Measurements from ENCODE around the gene ITGB1.

ITGB1 gene

GRCh38 chr10:32882076-32882475 lies 76.0 kb downstream of the ITGB1 start:
- no peak for FAIRE-seq

DNA sequence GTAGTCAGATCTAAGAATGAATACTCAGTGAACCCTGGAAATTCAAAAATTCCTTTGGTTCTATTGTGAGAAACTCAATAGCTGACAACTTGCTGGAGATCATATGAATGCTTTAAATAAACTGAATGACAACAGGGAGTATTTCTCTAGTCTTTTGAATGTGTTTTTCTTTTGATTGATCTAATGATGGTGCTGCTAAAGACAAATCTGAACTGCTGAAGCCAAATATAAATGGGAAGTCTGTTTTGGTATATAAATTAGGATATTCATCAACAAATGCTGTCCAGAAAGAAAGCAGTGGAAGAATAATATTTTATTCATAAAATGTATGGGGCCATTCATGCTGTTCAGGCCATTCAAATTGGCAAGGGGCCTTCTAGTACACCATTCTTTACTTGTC lies 79.4 kb downstream of the ITGB1 start:
- FAIRE-seq: no peak

DNA sequence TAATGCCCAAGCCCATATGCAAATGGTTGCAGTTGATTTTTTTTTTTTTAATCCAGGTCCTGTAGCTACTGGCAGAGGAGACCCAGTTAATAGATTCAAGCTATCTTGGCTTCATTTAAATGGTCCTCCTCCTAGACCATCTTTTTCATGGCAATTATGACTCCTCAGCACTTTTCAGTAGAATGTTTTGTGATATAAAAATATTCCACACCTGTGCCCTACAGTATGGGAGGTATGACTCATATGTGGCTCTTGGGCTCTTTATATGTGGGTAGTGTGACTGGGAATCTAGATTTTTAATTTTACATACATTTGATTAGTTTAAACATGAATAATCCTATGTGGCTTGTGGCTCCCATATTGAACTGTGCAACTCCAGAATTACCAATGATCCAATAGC lies 80.1 kb downstream of the ITGB1 start:
- FAIRE-seq: no peak

DNA sequence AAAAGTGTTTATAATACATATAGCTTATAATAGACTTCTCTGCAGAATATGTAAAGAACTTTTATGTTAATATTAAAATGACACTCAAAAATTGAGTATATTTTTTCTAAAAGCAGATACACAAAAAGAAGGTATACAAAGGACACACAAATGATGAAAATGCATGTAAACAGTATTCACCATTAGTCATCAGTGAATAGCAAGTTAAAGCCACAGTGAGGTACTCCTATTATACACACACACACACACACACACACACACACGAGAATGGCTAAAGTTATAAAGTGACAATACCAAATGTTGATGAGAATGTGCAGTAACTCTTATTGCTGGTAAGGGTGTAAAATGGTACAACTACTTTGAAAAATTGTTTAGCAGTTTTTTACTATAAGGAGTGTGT lies 92.9 kb downstream of the ITGB1 start:
- FAIRE-seq: no peak

GRCh38 chr10:32854435-32854834 lies 103.6 kb downstream of the ITGB1 start:
- FAIRE-seq: no peak

- no peak for FAIRE-seq
These were observed 106.7 kb downstream of the ITGB1 start for GRCh38 chr10:32851301-32851700.
